Loucy (cell line): ENCODE measurements around the gene TMEM248.

Experiments
- H2AFZ ChIP-seq: fragments of 200-600 bp; sonication (generic); 2 replicates; pipeline ENCODE4 v1.6.0; 2016; ENCODE audit warnings: antibody characterized with exemption, mild to moderate bottlenecking, low read length, moderate library complexity
- H3F3A ChIP-seq: fragments of 200-600 bp; 2 replicates; pipeline ENCODE4 v1.6.0; 2016; ENCODE audit warnings: antibody characterized with exemption, low read depth, mild to moderate bottlenecking
- H3K27me3 ChIP-seq: fragments of 200-600 bp; sonication (generic); 2 replicates; pipeline ENCODE4 v1.6.1; 2014; ENCODE audit warnings: low read length, mild to moderate bottlenecking; ENCODE audit not compliant: insufficient read depth, poor library complexity, severe bottlenecking
- H3K36me3 ChIP-seq: fragments of 200-600 bp; sonication (generic); 2 replicates; pipeline ENCODE4 v1.6.1; 2016; ENCODE audit warnings: low read length; ENCODE audit not compliant: insufficient read depth
- H3K4me1 ChIP-seq: fragments of 200-600 bp; sonication (generic); 2 replicates; pipeline ENCODE4 v1.5.1; 2014; ENCODE audit warnings: low read length, mild to moderate bottlenecking; ENCODE audit not compliant: insufficient read depth, poor library complexity, severe bottlenecking
- H3K4me2 ChIP-seq: fragments of 200-600 bp; sonication (generic); 2 replicates; pipeline ENCODE4 v1.6.0; 2014; ENCODE audit warnings: antibody characterized with exemption, low read length, low read depth, mild to moderate bottlenecking; ENCODE audit not compliant: poor library complexity, severe bottlenecking
- H3K4me3 ChIP-seq: fragments of 200-600 bp; sonication (generic); 2 replicates; pipeline ENCODE4 v1.5.1; 2014; ENCODE audit warnings: low read length, mild to moderate bottlenecking, mixed read lengths; ENCODE audit not compliant: poor library complexity, severe bottlenecking
- H3K79me2 ChIP-seq: fragments of 200-600 bp; sonication (generic); 2 replicates; pipeline ENCODE4 v1.6.1; 2014; ENCODE audit warnings: low read length; ENCODE audit not compliant: insufficient read depth
- H3K9ac ChIP-seq: fragments of 200-600 bp; sonication (generic); 2 replicates; pipeline ENCODE4 v1.6.0; 2014; ENCODE audit warnings: mild to moderate bottlenecking, low read depth, low read length, moderate library complexity; ENCODE audit not compliant: poor library complexity, severe bottlenecking
- H3K9me2 ChIP-seq: fragments of 200-600 bp; sonication (generic); replicated peaks from 2 replicates; pipeline ENCODE4 v1.6.1; 2016; ENCODE audit warnings: low read depth, low read length, mixed read lengths
- H3K9me3 ChIP-seq: fragments of 200-600 bp; sonication (generic); 2 replicates; pipeline ENCODE4 v1.6.1; 2014; ENCODE audit warnings: mild to moderate bottlenecking, antibody characterized with exemption, low read length, low read depth; ENCODE audit not compliant: insufficient read depth
- H4K20me1 ChIP-seq: fragments of 200-600 bp; sonication (generic); 2 replicates; pipeline ENCODE4 v1.6.0; 2014; ENCODE audit warnings: antibody characterized with exemption, low read length, mild to moderate bottlenecking; ENCODE audit not compliant: insufficient read depth, poor library complexity, severe bottlenecking
- EZH2phosphoT487 ChIP-seq: fragments of 200-600 bp; IDR thresholded peaks from 2 replicates; pipeline ENCODE4 v1.6.1; 2018; ENCODE audit warnings: antibody characterized with exemption, mild to moderate bottlenecking, moderate library complexity, borderline replicate concordance
- TF ChIP-seq, protein P1 (sequence below): fragments of 200-600 bp; sonication (generic); conservative IDR thresholded peaks from 2 replicates; pipeline ENCODE4 v1.5.1; 2014; ENCODE audit warnings: mild to moderate bottlenecking, antibody characterized with exemption, low read length

Gene TMEM248

GRCh38 chr7:66903360-66904062 lies 17.5 kb upstream of the TMEM248 start:
- no peaks in the 10 kb centered on the region for H3K4me1 ChIP-seq
- TF ChIP-seq, protein P1, sequence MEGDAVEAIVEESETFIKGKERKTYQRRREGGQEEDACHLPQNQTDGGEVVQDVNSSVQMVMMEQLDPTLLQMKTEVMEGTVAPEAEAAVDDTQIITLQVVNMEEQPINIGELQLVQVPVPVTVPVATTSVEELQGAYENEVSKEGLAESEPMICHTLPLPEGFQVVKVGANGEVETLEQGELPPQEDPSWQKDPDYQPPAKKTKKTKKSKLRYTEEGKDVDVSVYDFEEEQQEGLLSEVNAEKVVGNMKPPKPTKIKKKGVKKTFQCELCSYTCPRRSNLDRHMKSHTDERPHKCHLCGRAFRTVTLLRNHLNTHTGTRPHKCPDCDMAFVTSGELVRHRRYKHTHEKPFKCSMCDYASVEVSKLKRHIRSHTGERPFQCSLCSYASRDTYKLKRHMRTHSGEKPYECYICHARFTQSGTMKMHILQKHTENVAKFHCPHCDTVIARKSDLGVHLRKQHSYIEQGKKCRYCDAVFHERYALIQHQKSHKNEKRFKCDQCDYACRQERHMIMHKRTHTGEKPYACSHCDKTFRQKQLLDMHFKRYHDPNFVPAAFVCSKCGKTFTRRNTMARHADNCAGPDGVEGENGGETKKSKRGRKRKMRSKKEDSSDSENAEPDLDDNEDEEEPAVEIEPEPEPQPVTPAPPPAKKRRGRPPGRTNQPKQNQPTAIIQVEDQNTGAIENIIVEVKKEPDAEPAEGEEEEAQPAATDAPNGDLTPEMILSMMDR, result no peak
- no peak for TF ChIP-seq EZH2phosphoT487
- no peaks in the 10 kb centered on the region for H3K9me3 ChIP-seq
- H3K36me3 ChIP-seq, result no peaks in the 10 kb centered on the region
- no peak overlapping the region for H3K9ac ChIP-seq
- H3K9me2 ChIP-seq, result no peaks in the 10 kb centered on the region
- no peaks in the 10 kb centered on the region for H4K20me1 ChIP-seq
- H3K4me2 ChIP-seq, result no peak overlapping the region
- no peak overlapping the region for H3K4me3 ChIP-seq
- H2AFZ ChIP-seq, result no peak overlapping the region
- no peaks in the 10 kb centered on the region for H3F3A ChIP-seq
- no peaks in the 10 kb centered on the region for H3K79me2 ChIP-seq
- H3K27me3 ChIP-seq, result no peaks in the 10 kb centered on the region

- H3F3A ChIP-seq, result no peaks in the 10 kb centered on the region
- H3K4me3 ChIP-seq, result no peak overlapping the region
- TF ChIP-seq, protein P1, result no peak
- TF ChIP-seq EZH2phosphoT487, result no peak
- no peaks in the 10 kb centered on the region for H4K20me1 ChIP-seq
- H3K27me3 ChIP-seq, result no peaks in the 10 kb centered on the region
- no peaks in the 10 kb centered on the region for H3K79me2 ChIP-seq
- no peak overlapping the region for H3K9ac ChIP-seq
- no peak overlapping the region for H2AFZ ChIP-seq
- no peak overlapping the region for H3K4me2 ChIP-seq
- no peaks in the 10 kb centered on the region for H3K9me3 ChIP-seq
- no peaks in the 10 kb centered on the region for H3K9me2 ChIP-seq
- no peaks in the 10 kb centered on the region for H3K36me3 ChIP-seq
- H3K4me1 ChIP-seq, result no peaks in the 10 kb centered on the region
Observed at GRCh38 chr7:66904063-66904593, 16.9 kb upstream of the TMEM248 start.

GRCh38 chr7:66905278-66905677 lies 15.7 kb upstream of the TMEM248 start:
- H3K27me3 ChIP-seq, result no peaks in the 10 kb centered on the region
- H3F3A ChIP-seq, result no peaks in the 10 kb centered on the region
- no peak overlapping the region for H3K9ac ChIP-seq
- TF ChIP-seq EZH2phosphoT487, result no peak
- TF ChIP-seq, protein P1, result no peak
- H3K4me1 ChIP-seq, result no peaks in the 10 kb centered on the region
- no peaks in the 10 kb centered on the region for H3K9me2 ChIP-seq
- H3K4me3 ChIP-seq, result no peak overlapping the region
- no peaks in the 10 kb centered on the region for H4K20me1 ChIP-seq
- H3K9me3 ChIP-seq, result no peaks in the 10 kb centered on the region
- H3K36me3 ChIP-seq, result no peaks in the 10 kb centered on the region
- H3K4me2 ChIP-seq, result no peak overlapping the region
- no peaks in the 10 kb centered on the region for H3K79me2 ChIP-seq
- no peak overlapping the region for H2AFZ ChIP-seq
